H1 (cell line): ENCODE measurements around the gene C5orf34. TPM values are rescaled to one million over a fixed set of nuclear protein-coding genes. Genes with fewer than 3 reads are reported as not detected.
A peak's percentile ranks its signal among the peaks of the same experiment; 100 is the strongest.

Source experiments
- CHD7 ChIP-seq: fragments of 300-600 bp; sonication (generic); IDR thresholded peaks from 2 replicates; pipeline ENCODE4 v1.7.1; 2012; ENCODE audit warnings: low read length, moderate library complexity, mild to moderate bottlenecking, inconsistent platforms; ENCODE audit not compliant: insufficient replicate concordance
- PHF8 ChIP-seq: fragments of 200-600 bp; sonication (generic); conservative IDR thresholded peaks from 2 replicates; pipeline ENCODE4 v1.7.1; 2012; ENCODE audit warnings: low read depth, mild to moderate bottlenecking, inconsistent platforms, low read length, moderate library complexity
- POLR2A ChIP-seq, 2 experiments: IDR thresholded peaks; 1 replicate in 1 of 2; 2 replicates in 1 of 2; pipeline ENCODE4 v1.6.1; 2011; ENCODE audit warnings: low read depth in 2 of 2, low read length in 2 of 2, mild to moderate bottlenecking in 2 of 2; ENCODE audit errors: control extremely low read depth in 1 of 2
- RXRA ChIP-seq: IDR thresholded peaks from 2 replicates; pipeline ENCODE4 v1.6.1; 2011; ENCODE audit warnings: low read depth, mild to moderate bottlenecking, low read length, moderate library complexity; ENCODE audit not compliant: insufficient read depth
- SIN3A ChIP-seq, 2 experiments: IDR thresholded peaks in 1 of 2; conservative IDR thresholded peaks in 1 of 2; 2 replicates each; pipeline ENCODE4 v1.6.1; 2011 to 2012; ENCODE audit warnings: low read length in 2 of 2, improper control_type of control experiment in 1 of 2, low read depth in 1 of 2, mild to moderate bottlenecking in 1 of 2
- polyA plus RNA-seq, 7 experiments: library from polyadenylated mRNA; depleted of rRNA in 3 of 7; stranded (reverse) in 5 of 7; unstranded in 2 of 7; fragments of >200 nt in 5 of 7; fragments of 200-250 nt in 2 of 7; gene quantifications; 1 replicate in 5 of 7; 2 replicates in 1 of 7; 4 replicates in 1 of 7; pipeline versions ENCODE4 v1.2.1 to v1.2.3, GENCODE V29; 2011 to 2013; ENCODE audit warnings: missing spikeins in 2 of 7, mixed read lengths in 2 of 7
- total RNA-seq: library from RNA; stranded (reverse); fragmentation: NEBNext Ultra II Directional; extraction: Animal tissue kit (Norgen Biotek cat#: 25700); gene quantifications from 2 replicates; pipeline ENCODE4 v1.2.1, GENCODE V29; 2021

C5orf34 gene
- total and polyA plus RNA-seq, 2 of the 8 experiments (the other 6 are each of a cell fraction or from before 2014, with no cell fraction given): 6.8 to 8.6 TPM

- TF ChIP-seq CHD7 (no peak), PHF8 (peak; percentile 56), POLR2A (IDR thresholded peaks at IDR 0.05; ENCODE audit: control extremely low read depth in 1 of 2, low read depth in 2 of 2, low read length in 2 of 2) (peak; percentile 2 to 46; a peak in 2 of 3 replicates), RXRA (no peak), SIN3A (conservative IDR thresholded peaks at IDR 0.05 in 1 of 2, IDR thresholded peaks at IDR 0.05 in 1 of 2; ENCODE audit: low read depth in 1 of 2, low read length in 2 of 2) (0 out of 4 replicates have a peak, but pooled peaks of 1 of the 2 experiments have one; percentile 10)
Measured at GRCh38 chr5:43484106-43484849, 30.7 kb downstream of the C5orf34 start (continued).
